Right renal cortex interstitium (tissue), 3 donors: ENCODE results near the gene ZGPAT. TPM values are rescaled to one million over a fixed set of nuclear protein-coding genes. Genes with fewer than 3 reads are reported as not detected.

Source experiments
- DNase-seq, 3 donors: peaks; one replicate each; pipeline ENCODE4 v3.0.0-alpha.2; 2013; ENCODE audit warnings: low read depth in 3 of 3, low spot score in 2 of 3
- polyA plus RNA-seq, 3 donors: library from polyadenylated mRNA; unstranded; fragments of 120-200 nt; gene quantifications; one replicate each; pipeline ENCODE4 v1.2.1, GENCODE V29; 2013; ENCODE audit not compliant: insufficient read length in 3 of 3

ZGPAT gene
- polyA plus RNA-seq, 3 donors = 14.9 to 15.7 (median 15.0) TPM

DNA sequence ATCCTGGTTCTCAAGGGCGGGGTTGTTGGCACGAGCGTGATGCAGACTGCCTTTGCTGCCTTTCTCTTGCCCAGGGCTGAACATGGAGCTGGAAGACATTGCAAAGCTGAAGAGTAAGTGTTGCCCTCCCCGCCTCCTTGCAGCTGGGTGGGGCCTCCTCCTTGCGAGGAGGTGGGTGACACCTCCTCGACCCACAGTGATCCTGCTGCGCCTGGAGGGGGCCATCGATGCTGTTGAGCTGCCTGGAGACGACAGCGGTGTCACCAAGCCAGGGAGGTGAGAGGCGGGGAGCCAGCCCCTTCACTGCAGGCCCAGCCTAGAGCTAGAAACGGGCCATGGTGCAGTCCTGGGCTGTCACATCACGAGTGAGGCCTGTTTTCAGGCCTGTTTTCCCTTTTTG, 29.8 kb upstream of the ZGPAT start:
- no peak for DNase-seq

DNA sequence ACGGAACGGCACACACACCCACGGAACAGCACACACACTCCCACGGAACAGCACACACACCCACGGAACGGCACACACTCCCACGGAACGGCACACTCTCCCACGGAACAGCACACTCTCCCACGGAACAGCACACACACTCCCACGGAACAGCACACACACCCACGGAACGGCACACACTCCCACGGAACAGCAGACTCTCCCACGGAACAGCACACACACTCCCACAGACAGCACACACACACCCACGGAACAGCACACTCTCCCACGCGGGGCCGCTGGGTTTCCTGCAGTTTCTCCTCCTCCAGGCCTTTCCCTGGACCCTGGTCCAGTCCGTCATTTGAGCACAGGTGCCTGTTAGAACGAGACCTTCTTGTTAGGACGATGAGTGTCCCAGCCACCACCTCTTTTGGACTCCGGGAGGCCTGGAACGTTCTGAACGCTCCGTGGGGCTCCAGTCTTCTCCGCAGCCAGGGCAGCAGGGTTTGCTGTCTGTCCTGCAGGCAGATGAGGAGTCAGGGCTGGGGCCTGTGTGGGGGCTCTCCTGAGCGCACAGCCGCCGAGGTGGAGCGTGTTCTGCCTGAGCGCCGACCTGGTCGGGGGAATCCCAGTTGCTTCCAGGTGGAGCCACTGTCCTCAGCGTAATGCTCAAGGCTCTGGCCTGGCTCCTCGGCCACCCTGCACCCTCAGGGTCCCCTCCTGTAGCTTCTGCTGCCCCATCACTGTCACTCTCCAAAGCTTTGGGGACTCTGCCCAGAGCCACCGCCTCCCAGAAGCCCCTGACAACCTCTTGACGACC, 29.0 kb upstream of the ZGPAT start:
- no peak for DNase-seq

DNA sequence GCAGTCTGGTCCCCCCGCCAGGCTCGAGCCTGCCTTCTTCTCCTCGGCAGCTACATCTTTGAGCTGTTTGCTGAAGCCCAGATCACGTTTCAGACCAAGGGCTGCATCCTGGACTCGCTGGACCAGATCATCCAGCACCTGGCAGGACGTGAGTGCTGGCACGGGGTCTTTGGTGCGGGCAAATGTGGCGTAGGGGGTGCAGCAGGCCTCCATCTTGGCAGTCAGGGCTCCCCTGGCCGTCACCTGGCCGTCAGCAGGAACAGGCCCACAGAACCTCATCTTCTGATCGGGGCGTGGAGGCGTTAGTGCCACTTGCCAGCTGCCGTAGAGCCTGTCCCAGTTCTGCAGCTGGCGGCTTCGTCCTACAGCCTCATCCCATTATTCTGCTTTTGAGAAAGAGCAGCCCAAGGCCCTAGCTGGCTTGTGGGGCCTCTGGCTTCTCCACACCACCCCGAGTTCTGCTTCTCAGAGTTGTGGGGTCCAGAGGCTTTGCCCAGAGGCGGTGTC, 28.0 kb upstream of the ZGPAT start:
- DNase-seq = no peak

DNA sequence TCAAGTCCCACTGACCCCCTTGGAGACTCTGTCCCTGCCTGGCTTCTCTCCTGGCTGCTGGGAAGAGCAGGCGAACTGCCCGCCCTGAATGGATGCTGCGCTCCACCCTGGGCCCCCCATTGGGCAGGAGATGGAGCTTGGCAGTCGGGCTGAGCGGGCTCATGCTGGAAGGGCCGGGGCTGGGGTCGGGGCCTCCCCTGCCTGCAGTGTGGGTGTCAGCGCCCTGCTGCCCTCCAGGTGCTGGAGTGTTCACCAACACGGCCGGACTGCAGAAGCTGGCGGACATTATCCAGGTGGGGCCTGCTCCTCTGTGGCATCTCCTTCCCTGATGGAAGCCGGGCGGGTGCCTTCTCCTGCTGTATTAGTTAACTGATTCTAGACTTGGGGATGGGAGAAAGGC, 27.4 kb upstream of the ZGPAT start:
- no peak for DNase-seq

DNA sequence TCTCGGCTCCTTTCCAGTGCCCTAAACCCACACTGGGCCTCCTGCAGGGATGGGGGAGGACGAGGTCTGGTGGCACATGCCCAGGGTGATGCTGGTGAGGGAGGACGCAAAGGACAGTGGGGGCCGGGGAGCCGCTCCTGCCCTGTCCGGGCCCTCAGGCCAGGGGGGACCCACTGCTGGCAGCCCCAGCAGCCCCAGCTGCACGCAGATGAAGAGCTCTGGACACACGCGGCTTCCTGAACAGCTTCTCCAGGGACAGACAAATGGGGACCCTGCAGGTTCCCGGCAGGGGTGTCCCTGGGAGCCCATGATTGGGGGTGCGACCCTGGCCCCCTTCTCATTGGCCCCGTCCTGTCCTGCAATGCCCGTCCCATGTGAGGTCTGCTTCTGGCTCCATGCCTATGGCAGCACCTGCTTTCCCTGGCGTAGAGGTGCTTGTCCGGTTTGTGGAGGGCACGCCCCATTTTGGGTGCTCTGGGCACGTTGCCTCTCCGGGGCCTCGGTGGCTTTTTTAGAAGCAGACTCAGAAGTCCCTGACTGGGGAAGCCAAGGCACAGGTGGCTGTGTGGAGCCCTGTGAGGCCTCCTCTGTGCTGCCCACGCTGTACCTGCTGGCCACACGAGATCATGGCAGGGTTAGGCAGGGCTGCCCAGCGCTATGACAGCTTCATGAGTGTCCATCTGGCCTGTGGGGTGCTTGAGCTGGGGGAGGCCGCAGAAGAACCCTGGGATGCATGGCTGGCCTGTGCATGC, 26.8 kb upstream of the ZGPAT start:
- no peak for DNase-seq

DNA sequence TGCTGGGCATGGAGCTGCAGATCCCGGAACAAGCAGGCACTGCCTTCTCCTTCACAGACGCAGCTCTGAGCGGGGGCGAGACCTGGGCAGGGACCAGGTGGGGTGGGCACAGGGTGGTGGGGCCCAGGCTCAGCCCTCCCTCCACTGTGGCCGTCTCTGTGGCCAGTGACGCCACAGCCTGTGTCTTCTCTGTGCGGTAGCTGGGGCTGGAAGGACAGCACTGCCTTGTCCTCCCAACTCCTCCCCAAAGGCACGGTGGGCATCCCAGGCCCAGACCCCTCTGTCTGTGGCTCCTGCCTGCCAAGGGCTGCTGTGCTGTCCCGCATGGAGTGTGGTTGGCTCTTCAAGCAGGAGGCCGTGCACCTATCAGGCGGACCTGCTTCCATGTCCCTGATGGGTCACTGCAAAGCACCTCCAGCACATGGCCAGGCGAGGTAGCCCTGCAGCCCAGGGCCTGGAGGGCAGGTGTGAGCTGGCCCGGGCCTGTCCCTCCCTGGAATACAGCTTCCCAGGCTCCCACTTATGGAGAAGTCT, 26.2 kb upstream of the ZGPAT start:
- DNase-seq = no peak

DNA sequence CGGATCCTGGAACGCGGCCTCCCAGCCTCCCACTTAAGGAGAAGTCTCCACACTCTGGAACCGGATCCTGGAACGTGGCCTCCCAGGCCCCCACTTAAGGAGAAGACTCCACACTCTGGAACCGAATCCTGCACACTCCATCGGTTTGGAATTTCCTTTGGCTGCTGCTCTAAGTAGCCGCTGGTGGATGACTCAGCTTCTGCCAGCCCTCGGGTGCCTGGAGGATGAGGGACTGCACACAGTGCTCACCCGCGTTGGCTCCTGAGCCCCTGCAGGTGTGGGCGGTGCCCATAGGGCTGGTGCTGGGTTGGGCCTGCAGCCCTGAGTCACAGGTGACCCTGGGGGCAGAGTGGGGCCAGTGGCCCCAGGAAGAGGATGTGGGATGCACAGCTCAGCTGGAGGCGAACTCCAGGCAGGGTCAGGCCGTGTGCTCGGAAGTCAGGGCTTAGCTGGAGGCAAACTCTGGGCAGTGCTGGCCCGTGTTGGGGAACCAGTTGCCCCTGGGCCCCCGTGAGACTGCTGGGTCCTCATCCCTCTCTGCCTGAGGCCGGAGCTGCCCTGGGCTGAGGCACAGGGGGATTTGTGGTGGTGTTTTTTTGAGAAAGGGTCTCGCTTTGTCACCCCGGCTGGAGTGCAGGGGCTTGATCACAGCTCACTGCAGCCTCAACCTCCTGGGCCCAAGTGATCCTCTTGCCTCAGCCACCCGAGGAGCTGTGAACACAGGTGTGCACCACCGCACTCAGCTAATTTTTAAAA, 25.3 kb upstream of the ZGPAT start:
- no peak for DNase-seq

DNA sequence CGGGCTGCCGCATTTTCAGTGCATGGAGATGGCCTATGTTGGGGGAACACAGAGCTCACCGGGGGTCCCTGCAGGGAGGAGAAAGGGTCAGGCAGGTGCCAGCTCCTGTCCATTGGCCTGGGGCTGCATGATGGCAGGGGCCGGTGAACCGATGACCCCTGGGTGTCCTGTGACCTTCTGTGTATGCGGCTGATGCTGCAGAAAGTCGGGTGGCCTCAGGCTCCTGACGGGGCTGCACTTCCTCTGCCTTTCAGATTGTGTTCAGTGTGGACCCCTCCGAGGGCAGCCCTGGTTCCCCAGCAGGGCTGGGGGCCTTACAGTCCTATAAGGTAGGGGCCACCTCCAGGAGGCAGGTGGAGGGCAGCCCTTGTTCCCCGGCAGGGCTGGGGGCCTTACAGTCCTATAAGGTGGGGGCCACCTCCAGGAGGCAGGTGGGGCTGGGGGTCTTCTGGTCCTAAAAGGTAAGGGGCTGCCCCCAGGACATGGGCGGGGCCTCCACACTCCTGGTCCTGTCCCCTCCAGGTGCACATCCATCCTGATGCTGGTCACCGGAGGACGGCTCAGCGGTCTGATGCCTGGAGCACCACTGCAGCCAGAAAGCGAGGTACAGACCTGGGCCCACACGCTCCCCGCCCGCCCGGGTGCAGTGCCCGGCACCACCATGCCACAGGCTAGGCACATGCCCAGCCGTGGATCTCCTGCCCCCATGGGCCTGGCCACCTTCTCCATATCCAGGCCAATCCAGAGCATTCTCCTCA, 22.4 kb upstream of the ZGPAT start:
- DNase-seq = no peak

DNA sequence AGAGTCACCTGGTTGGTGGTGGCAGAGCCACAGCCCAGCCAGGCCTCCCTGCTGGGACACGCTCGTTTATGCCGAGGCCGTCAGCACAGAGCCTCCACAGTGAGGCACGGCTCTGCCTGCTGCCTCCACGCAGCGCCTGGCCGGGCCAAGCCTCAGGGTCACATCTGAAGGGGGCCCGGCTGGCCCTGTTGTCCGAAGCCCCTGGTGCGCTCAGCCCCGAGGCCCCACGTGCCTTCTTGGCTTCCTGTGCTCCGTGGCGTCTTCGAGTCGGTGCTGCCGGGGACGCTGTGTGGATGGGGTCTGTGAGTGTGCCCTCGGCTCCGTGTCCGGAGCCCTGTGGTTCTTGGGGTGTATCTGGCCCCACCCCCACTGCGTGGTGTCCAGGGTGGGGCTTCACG, 21.7 kb upstream of the ZGPAT start:
- DNase-seq = no peak

DNA sequence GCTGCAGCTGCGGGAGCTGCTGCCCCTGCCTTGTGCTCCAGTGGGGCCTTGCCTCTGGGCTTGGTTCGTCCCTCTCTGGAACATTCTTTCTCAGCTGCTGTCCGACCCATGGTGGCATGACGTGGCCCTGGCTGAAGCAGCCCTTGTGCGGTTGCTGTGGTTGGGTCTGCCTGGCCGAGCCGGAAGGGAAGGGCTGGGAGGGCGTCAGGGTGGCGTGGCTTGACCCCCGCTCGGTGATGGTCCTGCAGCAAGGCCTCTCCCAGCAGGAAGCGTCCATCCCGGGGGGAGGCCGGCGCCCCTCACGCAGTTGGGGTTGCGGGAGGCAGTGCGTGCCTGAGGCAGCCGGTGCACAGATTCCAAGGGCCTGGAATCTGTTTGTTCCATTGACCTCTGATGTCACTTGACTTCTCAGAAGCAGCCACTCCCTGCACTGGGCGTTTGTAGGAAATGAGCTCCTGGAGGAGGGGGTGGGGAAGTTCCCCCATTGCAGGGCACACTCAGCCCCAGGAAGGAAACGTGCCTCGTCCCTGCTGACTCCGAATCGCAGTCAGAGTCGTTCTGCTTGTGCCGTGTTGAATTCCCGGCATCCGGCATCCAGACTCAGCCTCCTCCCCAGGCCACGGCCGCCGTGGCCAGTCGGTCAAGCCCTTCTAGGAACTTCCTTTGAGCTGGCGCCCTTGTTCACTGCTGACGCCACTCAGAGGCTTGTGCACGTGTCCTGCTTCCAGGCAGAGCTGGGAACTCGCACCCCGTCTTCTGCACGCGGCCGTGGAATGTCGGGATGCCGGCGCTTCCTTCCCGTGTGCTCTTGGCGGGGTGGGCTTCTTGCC, 21.1 kb upstream of the ZGPAT start:
- DNase-seq = no peak

DNA sequence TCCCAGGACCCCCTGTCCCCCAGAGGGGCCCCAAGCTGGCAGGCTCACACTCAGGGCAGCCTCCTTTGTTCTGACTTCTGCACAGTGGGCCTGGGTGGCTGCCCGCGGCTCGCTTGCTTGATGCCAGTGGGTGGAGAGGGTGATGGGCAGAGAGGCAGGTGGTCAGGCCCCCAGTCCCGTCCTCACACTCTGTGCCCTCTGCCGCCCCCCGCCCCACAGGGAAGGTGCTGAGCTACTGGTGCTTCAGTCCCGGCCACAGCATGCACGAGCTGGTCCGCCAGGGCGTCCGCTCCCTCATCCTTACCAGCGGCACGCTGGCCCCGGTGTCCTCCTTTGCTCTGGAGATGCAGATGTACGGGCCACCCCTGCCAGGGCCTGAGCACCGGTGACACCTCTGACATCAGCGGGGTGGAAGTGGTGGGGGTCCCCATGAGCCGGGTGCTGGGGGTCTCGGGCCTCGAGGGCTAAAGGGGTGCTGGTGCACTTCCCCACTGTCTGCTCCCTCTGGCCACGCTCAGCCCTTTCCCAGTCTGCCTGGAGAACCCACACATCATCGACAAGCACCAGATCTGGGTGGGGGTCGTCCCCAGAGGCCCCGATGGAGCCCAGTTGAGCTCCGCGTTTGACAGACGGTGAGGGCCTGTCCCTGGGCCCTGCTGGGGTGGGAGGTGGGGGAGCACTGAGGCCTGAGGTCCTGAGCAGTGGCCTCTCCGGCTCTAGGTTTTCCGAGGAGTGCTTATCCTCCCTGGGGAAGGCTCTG, 20.2 kb upstream of the ZGPAT start:
- no peak for DNase-seq

DNA sequence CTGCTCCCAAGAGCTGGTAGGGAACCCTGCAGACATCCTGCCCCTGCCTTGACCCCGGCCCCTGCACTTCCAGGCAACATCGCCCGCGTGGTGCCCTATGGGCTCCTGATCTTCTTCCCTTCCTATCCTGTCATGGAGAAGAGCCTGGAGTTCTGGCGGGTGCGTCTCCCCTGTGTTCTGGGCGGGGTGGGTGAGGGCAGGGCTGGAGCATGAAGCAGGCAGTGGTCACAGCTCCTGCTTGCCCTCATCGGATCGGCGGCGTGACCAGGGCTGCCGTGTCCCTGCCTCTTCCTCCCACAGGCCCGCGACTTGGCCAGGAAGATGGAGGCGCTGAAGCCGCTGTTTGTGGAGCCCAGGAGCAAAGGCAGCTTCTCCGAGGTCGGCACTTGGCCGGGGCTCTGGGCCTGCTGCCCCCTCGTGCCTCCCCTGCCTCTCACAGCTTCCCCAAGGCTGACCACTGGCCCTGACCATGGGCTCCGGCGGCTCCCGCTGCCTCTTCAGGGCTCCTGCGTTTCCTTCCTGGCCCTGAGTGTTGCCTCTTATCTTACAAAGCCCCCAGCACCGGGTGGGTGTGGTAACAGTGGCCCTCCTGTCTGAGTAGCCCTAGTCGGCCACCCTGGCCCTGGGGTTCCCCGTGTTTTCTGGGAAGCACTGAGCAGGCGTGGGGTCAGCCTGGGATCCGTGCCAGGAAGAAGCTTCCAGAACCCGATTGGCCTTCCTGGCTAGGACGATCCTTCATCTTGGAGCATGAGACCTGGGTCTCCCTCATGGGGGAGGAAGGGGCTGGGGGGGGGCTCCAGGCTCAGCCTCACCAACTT, 19.4 kb upstream of the ZGPAT start:
- DNase-seq = no peak

DNA sequence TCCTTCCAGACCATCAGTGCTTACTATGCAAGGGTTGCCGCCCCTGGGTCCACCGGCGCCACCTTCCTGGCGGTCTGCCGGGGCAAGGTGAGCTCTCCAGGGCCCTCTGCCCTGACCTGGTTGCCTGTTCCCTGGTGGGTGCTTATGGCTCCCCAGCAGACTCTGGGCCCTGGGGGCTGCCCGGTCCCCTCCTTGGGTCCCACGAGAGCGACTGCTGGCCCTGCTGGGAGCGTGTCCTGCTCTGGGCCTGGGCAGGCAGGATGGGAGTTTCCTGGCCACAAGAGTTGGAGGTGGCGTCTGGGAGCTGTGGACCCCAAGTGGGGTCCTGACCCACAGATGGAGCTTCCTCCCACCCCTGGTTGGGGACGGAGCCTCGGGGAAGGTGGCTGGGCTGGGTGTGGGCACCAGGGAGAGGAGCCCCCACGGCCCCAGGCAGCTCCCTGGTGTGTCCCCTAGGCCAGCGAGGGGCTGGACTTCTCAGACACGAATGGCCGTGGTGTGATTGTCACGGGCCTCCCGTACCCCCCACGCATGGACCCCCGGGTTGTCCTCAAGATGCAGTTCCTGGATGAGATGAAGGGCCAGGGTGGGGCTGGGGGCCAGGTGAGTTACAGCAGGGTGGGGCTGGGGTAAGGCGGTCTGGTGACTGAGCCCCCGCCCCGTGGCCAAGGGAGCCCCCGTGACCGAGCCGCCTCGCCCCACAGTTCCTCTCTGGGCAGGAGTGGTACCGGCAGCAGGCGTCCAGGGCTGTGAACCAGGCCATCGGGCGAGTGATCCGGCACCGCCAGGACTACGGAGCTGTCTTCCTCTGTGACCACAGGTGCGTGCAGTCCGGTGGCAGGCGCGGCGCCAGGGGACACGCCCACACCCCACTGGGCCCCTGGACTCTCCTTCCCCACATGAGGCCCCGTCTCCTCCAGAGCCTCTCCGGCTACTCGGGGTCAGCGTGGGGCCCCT, 18.5 kb upstream of the ZGPAT start:
- no peak for DNase-seq

DNA sequence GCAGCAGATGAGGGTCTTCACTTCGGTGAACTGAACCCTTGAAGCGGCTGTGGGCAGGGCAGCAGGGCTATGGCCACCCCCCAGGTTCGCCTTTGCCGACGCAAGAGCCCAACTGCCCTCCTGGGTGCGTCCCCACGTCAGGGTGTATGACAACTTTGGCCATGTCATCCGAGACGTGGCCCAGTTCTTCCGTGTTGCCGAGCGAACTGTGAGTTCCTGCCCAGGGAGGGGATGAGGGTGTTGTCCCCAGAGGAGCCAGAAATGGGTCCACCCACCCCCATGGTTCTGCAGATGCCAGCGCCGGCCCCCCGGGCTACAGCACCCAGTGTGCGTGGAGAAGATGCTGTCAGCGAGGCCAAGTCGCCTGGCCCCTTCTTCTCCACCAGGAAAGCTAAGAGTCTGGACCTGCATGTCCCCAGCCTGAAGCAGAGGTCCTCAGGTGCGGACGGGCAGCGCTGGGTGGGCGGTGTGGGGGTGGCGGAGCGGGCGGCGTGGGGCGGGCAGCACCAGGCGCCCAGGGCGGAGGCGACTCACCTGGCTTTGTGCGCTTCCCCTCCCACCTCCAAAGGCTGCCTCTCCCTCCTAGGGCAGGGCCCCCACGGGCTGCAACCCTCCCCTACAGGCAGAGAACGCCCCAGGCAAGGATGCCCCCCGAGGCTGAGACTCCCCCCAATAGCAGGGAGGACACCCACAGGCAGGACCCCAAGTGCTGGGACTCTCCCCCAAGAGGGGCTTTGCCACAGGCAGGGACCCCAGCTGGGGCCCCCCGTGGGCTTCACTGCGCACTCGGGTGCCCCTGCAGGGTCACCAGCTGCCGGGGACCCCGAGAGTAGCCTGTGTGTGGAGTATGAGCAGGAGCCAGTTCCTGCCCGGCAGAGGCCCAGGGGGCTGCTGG, 17.6 kb upstream of the ZGPAT start:
- DNase-seq = no peak

DNA sequence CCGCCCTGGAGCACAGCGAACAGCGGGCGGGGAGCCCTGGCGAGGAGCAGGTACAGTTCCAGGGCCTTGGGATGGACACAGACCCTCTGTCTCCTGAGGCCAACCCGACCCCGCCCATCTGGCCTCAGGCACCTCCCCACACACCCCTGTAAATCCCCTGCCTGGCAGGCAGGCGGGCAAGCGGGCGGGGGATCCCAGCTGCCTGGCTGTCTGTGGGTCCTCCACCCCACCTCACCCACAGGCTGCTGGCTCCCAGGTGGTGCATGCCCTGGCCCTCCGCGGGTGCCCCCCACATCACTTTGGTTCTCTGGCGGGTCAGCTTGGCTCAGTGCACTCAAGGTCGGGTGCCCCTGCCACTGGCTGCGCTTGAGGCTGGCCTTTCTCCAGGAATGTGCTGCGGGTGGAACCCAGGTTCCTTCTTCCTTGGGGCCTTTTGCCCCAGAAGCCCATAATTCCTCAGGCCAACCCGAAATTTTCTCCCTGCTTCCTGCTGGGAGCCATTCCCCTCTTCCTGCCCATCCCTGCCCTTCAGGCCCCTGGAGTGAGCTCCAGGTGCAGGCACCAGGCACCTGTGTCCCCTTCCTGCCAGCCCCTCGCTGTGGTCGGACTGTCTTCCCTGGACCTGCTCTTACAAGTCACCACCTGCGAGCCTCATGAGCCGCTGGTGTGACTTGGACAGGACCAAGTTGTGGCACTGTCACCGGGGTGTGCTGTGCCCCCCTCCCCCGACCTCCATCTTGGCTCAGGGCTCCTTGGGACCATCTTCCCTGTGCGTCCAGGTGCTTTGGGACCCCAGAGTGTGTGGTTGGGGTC, 16.7 kb upstream of the ZGPAT start:
- no peak for DNase-seq
